AG04450 (cell line): ENCODE results near the gene RPL27A. TPM values are rescaled to one million over a fixed set of nuclear protein-coding genes. Genes with fewer than 3 reads are reported as not detected.

Source experiments
- CTCF ChIA-PET: fragments of 300-600, 350-600 bp; formaldehyde crosslinking; extraction: SDS; loops from one replicate; lab custom pipeline; 2022; ENCODE audit warnings: antibody characterized with exemption, inconsistent platforms; lab: Charles Lee
- POLR2A ChIA-PET: fragments of 350-600 bp; formaldehyde crosslinking; extraction: SDS; loops from one replicate; lab custom pipeline; 2021; ENCODE audit warnings: antibody characterized with exemption, inconsistent platforms; lab: Yijun Ruan, JAX
- DNase-seq: peaks from one replicate; pipeline ENCODE4 v3.0.0-alpha.2; 2011; ENCODE audit warnings: low read depth, low spot score
- H3K27ac ChIP-seq: one replicate; pipeline ENCODE4 v1.5.1; 2012; ENCODE audit warnings: low read depth, low read length, control low read depth
- H3K27me3 ChIP-seq: one replicate; pipeline ENCODE4 v1.6.0; 2012; ENCODE audit warnings: low read length; ENCODE audit not compliant: control insufficient read depth, insufficient read depth
- H3K4me3 ChIP-seq: 2 replicates; pipeline ENCODE4 v1.5.1; 2011; ENCODE audit warnings: mild to moderate bottlenecking, low read depth, low read length, control low read depth
- H3K9me3 ChIP-seq: 2 replicates; pipeline ENCODE4 v1.5.1; 2012; ENCODE audit warnings: low read length; ENCODE audit not compliant: control insufficient read depth, insufficient read depth
- CTCF ChIP-seq: IDR thresholded peaks from 2 replicates; pipeline ENCODE4 v1.5.1; 2011; ENCODE audit warnings: low read depth, low read length, control low read depth, inconsistent platforms
- polyA plus RNA-seq: library from polyadenylated mRNA; depleted of rRNA; stranded (reverse); fragments of >200 nt; gene quantifications from 2 replicates; pipeline ENCODE4 v1.2.3, GENCODE V29; 2011

RPL27A gene
- polyA plus RNA-seq, 1 experiment: 941 TPM

GRCh38 chr11:8724682-8725081 is 42.1 kb downstream of the RPL27A start:
- H3K27ac ChIP-seq: no peak overlapping the region
- no peaks in the 10 kb centered on the region for H3K9me3 ChIP-seq
- no peak for DNase-seq
- no peak overlapping the region for H3K4me3 ChIP-seq
- POLR2A ChIA-PET: no interaction called here
- CTCF ChIA-PET: no interaction called here
- H3K27me3 ChIP-seq: no peaks in the 10 kb centered on the region
- no peak for TF ChIP-seq CTCF

GRCh38 chr11:8726395-8726794 is 43.8 kb downstream of the RPL27A start:
- Histone ChIP-seq H3K4me3 (no peak overlapping the region), H3K27me3 (no peaks in the 10 kb centered on the region), H3K27ac (no peak overlapping the region), H3K9me3 (peaks cover 3% of the 10 kb centered on the region; the same call in 1 of the 2 replicates)
- ChIA-PET CTCF (interaction anchor here (1.4 kb wide), 1 partner anchor 411 kb away, joined by 3 read pairs; no protein-coding TSS in a partner anchor), POLR2A (no interaction called here)
- DNase-seq: no peak
- no peak for TF ChIP-seq CTCF

GRCh38 chr11:8728563-8728962 is 46.0 kb downstream of the RPL27A start:
- Histone ChIP-seq H3K27ac (peak overlapping the region; percentile 4), H3K9me3 (peaks cover 3% of the 10 kb centered on the region; the same call in 1 of the 2 replicates), H3K4me3 (no peak overlapping the region), H3K27me3 (no peaks in the 10 kb centered on the region)
- CTCF ChIA-PET: interaction anchor here (0.6 kb wide), 1 partner anchor 82 kb away, joined by 3 read pairs; a partner anchor contains a TSS
- DNase-seq: no peak
- POLR2A ChIA-PET: interaction anchor here (0.7 kb wide), 1 partner anchor 9 kb away, joined by 3 read pairs; no protein-coding TSS in a partner anchor
- TF ChIP-seq CTCF: no peak

GRCh38 chr11:8729067-8729466 is 46.5 kb downstream of the RPL27A start:
- ChIA-PET CTCF (interaction anchor here (0.6 kb wide), 1 partner anchor 81 kb away, joined by 3 read pairs; a partner anchor contains a TSS), POLR2A (no interaction called here)
- no peaks in the 10 kb centered on the region for H3K27me3 ChIP-seq
- H3K4me3 ChIP-seq: no peak overlapping the region
- H3K27ac ChIP-seq: peak overlapping the region; percentile 4
- H3K9me3 ChIP-seq: peaks cover 3% of the 10 kb centered on the region; the same call in 1 of the 2 replicates
- TF ChIP-seq CTCF: no peak
- no peak for DNase-seq

GRCh38 chr11:8729837-8730696 is 47.5 kb downstream of the RPL27A start:
- CTCF ChIA-PET: no interaction called here
- DNase-seq: no peak

More at GRCh38 chr11:8729837-8730696, 47.5 kb downstream of the RPL27A start:
- no peak overlapping the region for H3K4me3 ChIP-seq
- no peak overlapping the region for H3K27ac ChIP-seq
- no peaks in the 10 kb centered on the region for H3K27me3 ChIP-seq
- POLR2A ChIA-PET: interaction anchor here (0.7 kb wide), 1 partner anchor 9 kb away, joined by 3 read pairs; no protein-coding TSS in a partner anchor
- peaks cover 3% of the 10 kb centered on the region; the same call in 1 of the 2 replicates for H3K9me3 ChIP-seq
- no peak for TF ChIP-seq CTCF
